ENCODE results near the gene NAA60.

Gene NAA60

GRCh38 chr16:3443108-3444031, at the start of gene NAA60, which contains the start of gene ZNF597:
NAA60 (plus strand) TSS chr16:3443680; CDS start chr16:3476228, 32,548 bp downstream.
ZNF597 (minus strand) TSS chr16:3443504; CDS start chr16:3443153, 351 bp downstream.
- no peak for TF ChIP-seq CTCF (IDR thresholded peaks at IDR 0.05; ENCODE audit: borderline replicate concordance, control extremely low read depth, extremely low read depth, insufficient read depth, missing control alignments)
- in situ Hi-C loops (cut with MboI; ENCODE audit: low sequenced_read_pairs, unreplicated experiment) = no loop called here
- DNase-seq (ENCODE audit: low spot score) = peak; percentile 89

GRCh38 chr16:3400446-3400778, 43.1 kb upstream of the NAA60 start:
- in situ Hi-C loops (cut with MboI; ENCODE audit: low sequenced_read_pairs, unreplicated experiment) = no loop called here
- DNase-seq (ENCODE audit: low spot score) = no peak
- TF ChIP-seq CTCF (IDR thresholded peaks at IDR 0.05; ENCODE audit: borderline replicate concordance, control extremely low read depth, extremely low read depth, insufficient read depth, missing control alignments) = no peak

- peak; percentile 100 for DNase-seq (ENCODE audit: low spot score)
- in situ Hi-C loops (cut with MboI; ENCODE audit: low sequenced_read_pairs, unreplicated experiment) = no loop called here
- TF ChIP-seq CTCF (IDR thresholded peaks at IDR 0.05; ENCODE audit: borderline replicate concordance, control extremely low read depth, extremely low read depth, insufficient read depth, missing control alignments) = no peak
Measured at GRCh38 chr16:3400779-3401688, 42.4 kb upstream of the NAA60 start, which contains the start of the genes ZNF174 and ZSCAN32. ZNF174 (plus strand) TSS chr16:3401215; CDS start chr16:3402005, 790 bp downstream. ZSCAN32 (minus strand) TSS chr16:3401004; CDS start chr16:3397557, 3,447 bp downstream.

- in situ Hi-C loops (cut with MboI; ENCODE audit: low sequenced_read_pairs, unreplicated experiment) = no loop called here
- TF ChIP-seq CTCF (IDR thresholded peaks at IDR 0.05; ENCODE audit: borderline replicate concordance, control extremely low read depth, extremely low read depth, insufficient read depth, missing control alignments) = no peak
- peak; percentile 37 for DNase-seq (ENCODE audit: low spot score)
Measured at GRCh38 chr16:3401719-3402397, 41.6 kb upstream of the NAA60 start.

- DNase-seq (ENCODE audit: low spot score) = no peak
- in situ Hi-C loops (cut with MboI; ENCODE audit: low sequenced_read_pairs, unreplicated experiment) = no loop called here
- TF ChIP-seq CTCF (IDR thresholded peaks at IDR 0.05; ENCODE audit: borderline replicate concordance, control extremely low read depth, extremely low read depth, insufficient read depth, missing control alignments) = no peak
Measured at GRCh38 chr16:3408561-3409197, 34.8 kb upstream of the NAA60 start.
